HG03060 (cell line): ENCODE results near the gene ANAPC13.

Source experiments
- ATAC-seq: cut with Tn5 transposase; IDR thresholded peaks from one replicate; pipeline ENCODE4 v1.9.1; 2021; ENCODE audit warnings: low read depth, moderate number of reproducible peaks; ENCODE audit not compliant: unreplicated experiment

The ANAPC13 gene

GRCh38 chr3:134483195-134483900, 2.4 kb downstream of the ANAPC13 start:
- ATAC-seq, result no peak

- ATAC-seq, result no peak
Measured at GRCh38 chr3:134482622-134483021, 3.2 kb downstream of the ANAPC13 start.

GRCh38 chr3:134481166-134481565, 4.6 kb downstream of the ANAPC13 start:
- ATAC-seq, result no peak

- ATAC-seq, result no peak
Measured at GRCh38 chr3:134480546-134480945, 5.2 kb downstream of the ANAPC13 start.

- no peak for ATAC-seq
Measured at GRCh38 chr3:134477938-134478337, 7.8 kb downstream of the ANAPC13 start.

GRCh38 chr3:134477002-134477401, 8.8 kb downstream of the ANAPC13 start:
- no peak for ATAC-seq

GRCh38 chr3:134476306-134476705, 9.5 kb downstream of the ANAPC13 start:
- no peak for ATAC-seq

GRCh38 chr3:134474956-134475355, 10.8 kb downstream of the ANAPC13 start:
- ATAC-seq, result no peak

- peak; percentile 49 for ATAC-seq
Measured at GRCh38 chr3:134473868-134474546, 11.8 kb downstream of the ANAPC13 start.

- no peak for ATAC-seq
Measured at GRCh38 chr3:134472831-134473230, 13.0 kb downstream of the ANAPC13 start.

- ATAC-seq, result no peak
Measured at GRCh38 chr3:134471521-134472193, 14.1 kb downstream of the ANAPC13 start.

GRCh38 chr3:134468519-134468918, 17.3 kb downstream of the ANAPC13 start:
- no peak for ATAC-seq

- ATAC-seq, result no peak
Measured at GRCh38 chr3:134466331-134466730, 19.5 kb downstream of the ANAPC13 start.

- no peak for ATAC-seq
Measured at GRCh38 chr3:134464689-134465365, 21.0 kb downstream of the ANAPC13 start.

GRCh38 chr3:134464064-134464688, 21.6 kb downstream of the ANAPC13 start:
- no peak for ATAC-seq

GRCh38 chr3:134463676-134464063, 22.1 kb downstream of the ANAPC13 start:
- ATAC-seq, result no peak

GRCh38 chr3:134462331-134462941, 23.3 kb downstream of the ANAPC13 start:
- ATAC-seq, result no peak

- no peak for ATAC-seq
Measured at GRCh38 chr3:134460965-134461364, 24.8 kb downstream of the ANAPC13 start.

- no peak for ATAC-seq
Measured at GRCh38 chr3:134459562-134459961, 26.2 kb downstream of the ANAPC13 start.

- no peak for ATAC-seq
Measured at GRCh38 chr3:134458406-134458945, 27.3 kb downstream of the ANAPC13 start.
